ENCODE data around the gene GSDMA.

The GSDMA gene

DNA sequence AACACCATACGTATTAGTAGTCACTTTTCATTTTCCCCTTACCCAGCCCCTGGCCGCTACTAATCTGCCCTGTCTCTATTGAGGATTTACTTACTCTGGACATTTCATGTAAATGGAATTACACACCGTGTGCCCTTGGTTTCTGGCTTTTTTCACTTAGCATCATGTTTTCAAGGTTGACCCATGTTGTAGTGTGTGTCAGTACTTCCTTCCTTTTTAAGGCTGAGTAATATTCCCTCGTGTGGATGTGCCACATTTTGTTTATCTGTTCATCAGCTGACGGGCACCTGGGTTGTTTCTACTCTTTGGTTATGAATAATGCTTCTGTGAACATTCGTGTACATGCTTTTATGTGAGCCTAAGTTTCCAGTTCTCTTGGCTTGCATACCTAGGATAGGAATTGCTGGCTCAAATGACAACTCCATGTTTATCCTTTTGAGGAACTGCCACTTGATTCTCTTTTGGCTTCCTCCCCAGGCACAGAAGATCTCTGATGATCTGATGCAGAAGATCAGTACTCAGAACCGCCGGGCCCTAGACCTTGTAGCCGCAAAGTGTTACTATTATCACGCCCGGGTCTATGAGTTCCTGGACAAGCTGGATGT is 25.5 kb downstream of the GSDMA start:
- TF ChIP-seq, protein P1, sequence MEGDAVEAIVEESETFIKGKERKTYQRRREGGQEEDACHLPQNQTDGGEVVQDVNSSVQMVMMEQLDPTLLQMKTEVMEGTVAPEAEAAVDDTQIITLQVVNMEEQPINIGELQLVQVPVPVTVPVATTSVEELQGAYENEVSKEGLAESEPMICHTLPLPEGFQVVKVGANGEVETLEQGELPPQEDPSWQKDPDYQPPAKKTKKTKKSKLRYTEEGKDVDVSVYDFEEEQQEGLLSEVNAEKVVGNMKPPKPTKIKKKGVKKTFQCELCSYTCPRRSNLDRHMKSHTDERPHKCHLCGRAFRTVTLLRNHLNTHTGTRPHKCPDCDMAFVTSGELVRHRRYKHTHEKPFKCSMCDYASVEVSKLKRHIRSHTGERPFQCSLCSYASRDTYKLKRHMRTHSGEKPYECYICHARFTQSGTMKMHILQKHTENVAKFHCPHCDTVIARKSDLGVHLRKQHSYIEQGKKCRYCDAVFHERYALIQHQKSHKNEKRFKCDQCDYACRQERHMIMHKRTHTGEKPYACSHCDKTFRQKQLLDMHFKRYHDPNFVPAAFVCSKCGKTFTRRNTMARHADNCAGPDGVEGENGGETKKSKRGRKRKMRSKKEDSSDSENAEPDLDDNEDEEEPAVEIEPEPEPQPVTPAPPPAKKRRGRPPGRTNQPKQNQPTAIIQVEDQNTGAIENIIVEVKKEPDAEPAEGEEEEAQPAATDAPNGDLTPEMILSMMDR (conservative IDR thresholded peaks at IDR 0.05) = no peak
- no peak overlapping the region for H3K27ac ChIP-seq

DNA sequence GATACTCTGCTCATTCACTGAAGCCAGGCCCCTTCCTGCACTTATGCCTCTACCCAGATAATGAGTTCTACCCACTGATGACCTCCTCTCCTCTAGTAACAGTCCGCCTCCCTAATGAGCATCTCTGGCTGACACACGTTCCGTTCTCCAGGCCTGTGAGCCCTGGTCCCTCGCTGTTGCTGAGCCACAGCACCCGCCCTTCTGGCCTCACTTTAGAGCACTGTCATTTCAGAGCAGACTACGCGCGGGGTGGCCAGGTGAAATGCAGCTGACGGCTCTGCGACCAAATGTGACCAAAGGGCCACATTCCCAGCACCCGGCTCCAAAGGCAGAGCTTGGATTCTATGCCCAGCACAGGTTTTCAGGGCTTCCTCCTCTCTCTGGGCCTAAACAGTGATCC is 31.6 kb downstream of the GSDMA start:
- TF ChIP-seq, protein P1 (conservative IDR thresholded peaks at IDR 0.05) = no peak
- H3K27ac ChIP-seq = no peak overlapping the region

DNA sequence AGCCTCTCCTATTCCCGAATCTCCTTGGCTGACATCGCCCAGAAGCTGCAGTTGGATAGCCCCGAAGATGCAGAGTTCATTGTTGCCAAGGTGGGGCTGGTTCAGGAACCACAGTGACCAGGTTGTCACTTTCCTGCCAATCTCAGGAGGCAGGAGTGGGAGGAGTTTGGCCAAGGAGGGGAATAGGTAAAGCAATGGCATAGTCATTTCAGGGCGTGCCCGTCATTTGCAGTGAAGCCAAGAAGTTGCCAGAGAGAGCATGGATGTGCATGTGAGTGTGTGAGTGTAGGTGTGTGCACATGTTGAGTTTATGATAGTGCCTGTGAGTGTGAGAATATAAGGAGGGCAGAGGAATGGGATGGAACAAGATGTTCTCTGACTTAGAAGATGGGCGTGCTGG is 32.6 kb downstream of the GSDMA start:
- H3K27ac ChIP-seq = no peak overlapping the region
- TF ChIP-seq, protein P1 (conservative IDR thresholded peaks at IDR 0.05) = no peak

DNA sequence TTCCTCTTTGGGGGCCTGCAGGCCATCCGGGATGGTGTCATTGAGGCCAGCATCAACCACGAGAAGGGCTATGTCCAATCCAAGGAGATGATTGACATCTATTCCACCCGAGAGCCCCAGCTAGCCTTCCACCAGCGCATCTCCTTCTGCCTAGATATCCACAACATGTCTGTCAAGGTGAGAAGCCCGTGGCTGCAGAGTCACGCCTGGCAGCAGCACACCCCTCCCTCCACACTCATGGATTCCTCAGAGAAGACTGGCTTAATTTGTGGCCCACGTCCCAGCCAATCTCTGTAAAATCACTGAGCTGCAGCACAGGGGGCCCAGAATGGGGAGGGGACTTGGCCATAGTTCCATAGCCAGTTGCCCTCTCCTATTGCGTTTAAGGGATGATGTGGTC is 33.4 kb downstream of the GSDMA start:
- H3K27ac ChIP-seq = no peak overlapping the region

DNA sequence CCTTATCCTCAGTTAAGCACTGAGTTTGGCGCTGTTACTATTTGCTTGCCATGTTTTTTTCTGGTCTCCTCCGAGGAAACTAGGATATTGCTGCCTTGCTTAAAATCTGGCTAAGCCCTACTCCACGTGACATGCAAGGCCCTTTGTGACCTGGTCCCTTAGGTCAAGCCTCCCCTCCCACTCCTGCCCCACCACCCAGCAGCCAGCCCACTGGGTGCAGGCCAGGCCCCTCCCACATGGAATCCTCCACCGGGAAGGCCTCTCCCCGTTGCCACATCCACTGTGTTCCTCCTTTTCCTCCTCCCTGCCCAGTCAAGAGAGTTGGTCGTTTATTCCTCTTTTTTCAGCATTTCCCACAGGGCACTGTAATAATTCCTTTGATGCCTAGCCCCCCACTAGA is 34.0 kb downstream of the GSDMA start:
- TF ChIP-seq, protein P1 (conservative IDR thresholded peaks at IDR 0.05) = no peak
- H3K27ac ChIP-seq = no peak overlapping the region

More for the DNA sequence above, 33.4 kb downstream of the GSDMA start:
- TF ChIP-seq, protein P1 (conservative IDR thresholded peaks at IDR 0.05) = no peak

DNA sequence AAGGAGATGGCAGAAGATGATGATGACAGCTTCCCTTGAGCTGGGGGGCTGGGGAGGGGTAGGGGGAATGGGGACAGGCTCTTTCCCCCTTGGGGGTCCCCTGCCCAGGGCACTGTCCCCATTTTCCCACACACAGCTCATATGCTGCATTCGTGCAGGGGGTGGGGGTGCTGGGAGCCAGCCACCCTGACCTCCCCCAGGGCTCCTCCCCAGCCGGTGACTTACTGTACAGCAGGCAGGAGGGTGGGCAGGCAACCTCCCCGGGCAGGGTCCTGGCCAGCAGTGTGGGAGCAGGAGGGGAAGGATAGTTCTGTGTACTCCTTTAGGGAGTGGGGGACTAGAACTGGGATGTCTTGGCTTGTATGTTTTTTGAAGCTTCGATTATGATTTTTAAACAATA is 34.7 kb downstream of the GSDMA start:
- H3K27ac ChIP-seq = no peak overlapping the region
- TF ChIP-seq, protein P1 (conservative IDR thresholded peaks at IDR 0.05) = no peak

DNA sequence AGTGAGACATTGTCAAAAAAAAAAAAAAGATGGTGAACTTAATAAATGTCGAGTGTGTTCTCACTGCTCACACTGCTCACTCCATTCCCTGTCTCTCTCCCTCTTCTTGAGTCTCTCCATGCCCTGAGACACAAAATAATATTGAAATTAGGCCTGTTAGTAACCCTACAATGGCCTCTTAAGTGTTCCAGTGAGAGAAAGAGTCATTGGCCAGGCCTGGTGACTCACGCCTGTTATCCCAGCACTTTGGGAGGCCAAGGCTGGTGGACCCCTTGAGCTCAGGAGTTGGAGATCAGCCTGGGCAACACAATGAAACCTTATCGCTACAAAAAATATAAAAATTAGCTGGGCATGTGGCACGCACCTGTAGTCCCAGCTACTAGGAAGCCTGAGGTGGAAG is 36.3 kb downstream of the GSDMA start:
- TF ChIP-seq, protein P1 (conservative IDR thresholded peaks at IDR 0.05) = no peak
- H3K27ac ChIP-seq = no peak overlapping the region
